HG03521 (cell line): ENCODE measurements around the gene SSB.
A peak's percentile ranks its signal among the peaks of the same experiment; 100 is the strongest.
"Not testable (repeated sequence)": the region's sequence is repeated elsewhere in the genome, so short reads cannot be mapped to it uniquely, and the experiment has no call there.

ENCODE experiments used
- ATAC-seq: cut with Tn5 transposase; IDR thresholded peaks from one replicate; pipeline ENCODE4 v1.9.1; 2021; ENCODE audit warnings: mild to moderate bottlenecking, moderate library complexity; ENCODE audit not compliant: unreplicated experiment

Gene SSB

GRCh38 chr2:169798718-169799592 is at the start of gene SSB:
SSB (plus strand) TSS chr2:169798871; CDS start chr2:169800961, 2,090 bp downstream.
- ATAC-seq, result peak; percentile 96

- no peak for ATAC-seq
Observed at GRCh38 chr2:169752752-169753151, 45.9 kb upstream of the SSB start.

GRCh38 chr2:169755083-169755870 is 43.4 kb upstream of the SSB start:
- ATAC-seq, result no peak

- ATAC-seq, result no peak
Observed at GRCh38 chr2:169756342-169756741, 42.3 kb upstream of the SSB start.

GRCh38 chr2:169757356-169757755 is 41.3 kb upstream of the SSB start:
- ATAC-seq, result no peak

GRCh38 chr2:169757778-169758177 is 40.9 kb upstream of the SSB start:
- ATAC-seq, result no peak

- ATAC-seq, result no peak
Observed at GRCh38 chr2:169759987-169760386, 38.7 kb upstream of the SSB start.

GRCh38 chr2:169760798-169761197 is 37.9 kb upstream of the SSB start:
- ATAC-seq, result not testable (repeated sequence)

GRCh38 chr2:169761251-169761969 is 37.3 kb upstream of the SSB start:
- ATAC-seq, result no peak

- no peak for ATAC-seq
Observed at GRCh38 chr2:169761970-169762292, 36.7 kb upstream of the SSB start.

- no peak for ATAC-seq
Observed at GRCh38 chr2:169765523-169765922, 33.1 kb upstream of the SSB start.

- ATAC-seq, result no peak
Observed at GRCh38 chr2:169767243-169767888, 31.3 kb upstream of the SSB start.

GRCh38 chr2:169768262-169768995 is 30.2 kb upstream of the SSB start:
- no peak for ATAC-seq

- no peak for ATAC-seq
Observed at GRCh38 chr2:169771021-169771420, 27.6 kb upstream of the SSB start.

- no peak for ATAC-seq
Observed at GRCh38 chr2:169771612-169772011, 27.1 kb upstream of the SSB start.

- ATAC-seq, result no peak
Observed at GRCh38 chr2:169772651-169773050, 26.0 kb upstream of the SSB start.

GRCh38 chr2:169775354-169775753 is 23.3 kb upstream of the SSB start:
- no peak for ATAC-seq

- no peak for ATAC-seq
Observed at GRCh38 chr2:169775765-169776164, 22.9 kb upstream of the SSB start.

GRCh38 chr2:169776252-169776761 is 22.4 kb upstream of the SSB start:
- ATAC-seq, result no peak

- no peak for ATAC-seq
Observed at GRCh38 chr2:169778446-169778845, 20.2 kb upstream of the SSB start.
